Hematopoietic multipotent progenitor cell treated with erythropoietin and hydrocortisone succinate and interleukin-3 and kit ligand, for 6 days (in vitro differentiated cells): ENCODE data around the gene PRKG1.
"Not testable (repeated sequence)": the region's sequence is repeated elsewhere in the genome, so short reads cannot be mapped to it uniquely, and the experiment has no call there.

ENCODE experiments used
- DNase-seq: peaks from one replicate; pipeline ENCODE4 v3.0.0-alpha.2; 2015

Gene PRKG1

GRCh38 chr10:51178634-51179033 lies 104.3 kb downstream of the PRKG1 start:
- DNase-seq, result no peak

DNA sequence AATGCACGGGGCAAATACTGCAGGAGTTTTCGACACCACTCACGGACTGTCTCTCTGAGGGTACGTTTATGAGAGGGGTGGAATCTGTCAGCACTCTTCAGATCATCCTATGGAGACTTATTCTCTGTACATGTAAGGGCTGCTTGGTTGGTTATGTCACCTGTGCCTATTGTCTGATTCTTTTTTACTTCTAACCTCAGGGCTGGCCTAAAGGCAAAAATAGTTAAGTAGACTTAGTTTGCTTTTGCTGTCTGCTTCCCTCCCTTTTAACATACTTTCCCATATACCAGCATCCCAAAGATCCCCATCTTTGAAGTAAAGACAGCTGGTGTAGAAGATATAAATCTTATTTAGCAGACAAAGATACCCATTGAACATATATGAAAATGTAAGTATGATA lies 105.9 kb downstream of the PRKG1 start:
- no peak for DNase-seq

- DNase-seq, result no peak
Measured at GRCh38 chr10:51183783-51184182, 109.5 kb downstream of the PRKG1 start.

- no peak for DNase-seq
Measured at GRCh38 chr10:51186361-51186760, 112.1 kb downstream of the PRKG1 start.

- DNase-seq, result no peak
Measured at GRCh38 chr10:51188008-51188407, 113.7 kb downstream of the PRKG1 start.

DNA sequence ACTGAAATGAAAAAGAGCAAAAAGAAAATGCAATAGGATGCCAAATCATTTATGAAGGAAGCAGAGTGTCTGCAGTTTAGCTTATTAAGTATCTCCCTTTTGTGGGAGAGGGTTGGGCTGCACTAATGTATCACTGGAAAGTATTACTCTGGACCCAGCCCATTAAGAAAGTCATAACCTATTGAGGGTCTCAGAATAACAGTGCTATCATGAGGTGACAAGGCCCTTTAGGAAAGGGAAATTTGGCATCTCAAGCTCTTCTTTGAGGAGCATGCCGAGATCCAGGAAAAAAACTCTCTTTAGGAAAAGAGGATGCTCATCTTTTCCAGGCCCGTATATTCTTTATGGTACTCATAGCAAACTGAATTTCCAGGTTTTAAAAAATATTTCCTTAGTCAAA lies 114.6 kb downstream of the PRKG1 start:
- DNase-seq, result no peak

DNA sequence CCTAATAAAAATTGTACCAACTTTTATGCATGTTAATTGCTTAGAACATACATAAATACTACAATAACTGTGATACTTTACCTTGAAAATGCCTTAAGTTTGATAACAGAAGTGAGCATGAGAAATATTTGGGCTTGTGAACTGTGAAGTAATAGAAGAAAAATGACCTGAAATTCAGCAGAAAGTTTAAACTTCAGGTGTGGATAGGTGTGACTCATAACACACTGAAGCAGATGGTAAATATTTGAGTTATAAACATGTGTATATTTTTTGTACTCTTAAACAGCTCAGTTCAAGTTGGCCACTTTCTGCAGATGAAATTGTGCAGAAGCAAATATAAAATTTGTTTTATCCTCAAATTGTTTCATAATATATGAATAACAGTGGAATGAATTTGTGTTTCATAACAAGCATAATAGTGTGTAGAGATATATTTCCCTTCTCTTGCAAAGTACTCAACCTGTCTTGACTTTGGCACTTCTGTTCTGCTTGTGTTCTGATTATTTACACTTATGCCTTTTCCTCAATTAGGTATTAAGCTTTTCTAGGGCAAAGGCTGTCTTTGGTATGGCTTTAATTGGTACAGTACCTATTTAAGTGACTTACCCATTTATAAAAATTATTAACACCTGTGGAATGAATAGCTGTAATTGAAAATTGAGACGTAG lies 122.4 kb downstream of the PRKG1 start:
- no peak for DNase-seq

DNA sequence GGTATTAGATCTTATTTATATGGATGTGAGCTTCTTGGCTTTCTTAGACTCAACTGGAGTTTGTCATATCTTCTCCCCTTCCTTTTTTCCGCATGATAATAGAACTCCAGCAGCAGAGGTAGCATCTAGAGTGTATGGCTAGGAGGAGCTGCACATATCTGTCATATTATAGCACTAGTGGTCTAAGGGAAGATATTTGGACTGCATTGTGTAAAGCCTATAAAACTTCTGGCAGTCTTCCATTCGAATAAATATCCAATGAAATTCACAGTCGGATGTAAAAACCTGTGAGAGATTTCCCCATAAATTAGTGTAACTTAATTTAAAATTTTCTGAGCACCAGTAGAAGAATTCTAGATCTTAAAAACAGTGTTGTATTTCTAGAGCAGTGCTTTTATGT lies 123.9 kb downstream of the PRKG1 start:
- no peak for DNase-seq

GRCh38 chr10:51201947-51202346 lies 127.7 kb downstream of the PRKG1 start:
- no peak for DNase-seq

- DNase-seq, result no peak
Measured at GRCh38 chr10:51203359-51203758, 129.1 kb downstream of the PRKG1 start.

- DNase-seq, result no peak
Measured at GRCh38 chr10:51204066-51204465, 129.8 kb downstream of the PRKG1 start.

DNA sequence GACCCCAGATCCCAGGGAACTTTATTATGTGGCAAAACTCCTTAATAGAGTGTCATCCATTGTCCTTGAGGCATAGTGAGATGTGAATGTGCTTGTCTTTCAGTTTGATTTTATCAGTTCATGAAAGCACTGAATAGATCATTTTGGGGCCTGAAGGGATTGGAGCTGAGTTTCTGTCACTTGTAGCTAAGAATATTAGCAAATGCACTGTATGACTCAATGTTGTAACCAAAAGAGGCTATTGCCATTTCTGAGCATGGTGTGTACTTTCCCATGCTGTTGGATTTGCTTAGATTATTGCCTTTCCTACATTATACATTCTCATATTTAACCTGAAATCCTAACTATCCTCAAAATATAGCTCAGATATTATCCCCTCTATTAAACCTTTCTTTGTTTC lies 130.4 kb downstream of the PRKG1 start:
- DNase-seq, result no peak

DNA sequence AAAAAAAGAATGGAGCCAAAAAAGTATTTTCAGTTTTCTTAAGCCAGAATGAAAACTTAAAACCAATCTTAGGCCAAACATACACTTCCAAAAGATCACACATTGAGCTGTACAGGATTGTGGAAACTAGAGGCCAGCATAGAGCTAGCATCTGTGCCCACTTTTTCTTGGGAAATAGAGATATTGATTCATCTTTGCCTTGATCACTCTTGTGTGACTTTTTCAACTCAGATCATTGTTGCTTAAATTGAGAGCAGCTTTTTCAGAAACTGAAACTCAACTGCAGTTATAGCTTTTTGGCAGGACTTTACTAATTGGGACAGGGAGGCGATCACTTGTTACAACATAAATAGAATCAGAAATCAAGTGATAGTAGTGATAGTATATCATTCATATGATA lies 132.2 kb downstream of the PRKG1 start:
- DNase-seq, result no peak

- DNase-seq, result not testable (repeated sequence)
Measured at GRCh38 chr10:51212937-51213336, 138.7 kb downstream of the PRKG1 start.

DNA sequence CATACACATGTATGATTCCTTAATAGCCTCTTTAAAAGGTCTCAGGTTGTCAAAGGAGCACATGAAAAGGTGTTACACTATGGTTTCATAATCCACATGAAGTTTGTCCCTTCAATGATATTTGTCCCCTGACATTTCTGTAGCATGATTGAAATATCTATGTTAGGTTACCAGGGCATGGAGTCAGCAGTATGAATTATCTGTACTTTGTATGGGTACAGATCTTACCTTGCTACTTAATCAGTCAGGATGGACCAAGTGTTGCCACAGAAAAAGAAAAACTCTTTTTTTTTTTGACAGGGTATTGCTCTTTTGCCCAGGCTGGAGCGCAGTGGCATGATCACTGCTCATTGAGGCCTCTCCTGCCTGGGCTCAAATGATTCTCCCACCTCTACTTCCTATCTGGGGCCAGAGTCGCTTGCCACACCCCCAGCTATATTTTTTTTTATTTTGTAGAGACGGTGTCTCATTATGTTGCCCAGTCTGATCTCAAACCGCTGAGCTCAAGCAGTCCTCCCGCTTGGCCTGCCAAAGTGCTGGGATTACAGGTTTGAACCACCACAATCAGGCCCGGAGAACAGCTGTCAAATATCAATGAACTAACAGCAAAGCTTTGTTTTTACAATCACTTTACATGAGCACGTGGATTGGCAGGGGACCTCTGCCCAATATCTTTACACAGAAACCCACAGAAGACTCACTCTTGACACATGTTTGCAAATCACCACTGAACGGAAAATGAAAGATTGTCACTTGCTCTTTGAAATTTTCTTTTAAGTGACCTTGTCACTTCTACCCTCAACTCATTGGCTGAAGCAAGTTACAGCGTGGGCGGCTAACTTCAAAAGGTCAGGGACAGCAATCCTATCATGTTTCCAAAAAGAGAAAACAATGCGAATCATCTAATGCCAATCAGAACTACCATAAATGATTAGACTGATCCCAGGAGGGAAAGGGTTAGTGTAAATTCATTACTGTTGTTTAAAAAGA lies 140.2 kb downstream of the PRKG1 start:
- no peak for DNase-seq

DNA sequence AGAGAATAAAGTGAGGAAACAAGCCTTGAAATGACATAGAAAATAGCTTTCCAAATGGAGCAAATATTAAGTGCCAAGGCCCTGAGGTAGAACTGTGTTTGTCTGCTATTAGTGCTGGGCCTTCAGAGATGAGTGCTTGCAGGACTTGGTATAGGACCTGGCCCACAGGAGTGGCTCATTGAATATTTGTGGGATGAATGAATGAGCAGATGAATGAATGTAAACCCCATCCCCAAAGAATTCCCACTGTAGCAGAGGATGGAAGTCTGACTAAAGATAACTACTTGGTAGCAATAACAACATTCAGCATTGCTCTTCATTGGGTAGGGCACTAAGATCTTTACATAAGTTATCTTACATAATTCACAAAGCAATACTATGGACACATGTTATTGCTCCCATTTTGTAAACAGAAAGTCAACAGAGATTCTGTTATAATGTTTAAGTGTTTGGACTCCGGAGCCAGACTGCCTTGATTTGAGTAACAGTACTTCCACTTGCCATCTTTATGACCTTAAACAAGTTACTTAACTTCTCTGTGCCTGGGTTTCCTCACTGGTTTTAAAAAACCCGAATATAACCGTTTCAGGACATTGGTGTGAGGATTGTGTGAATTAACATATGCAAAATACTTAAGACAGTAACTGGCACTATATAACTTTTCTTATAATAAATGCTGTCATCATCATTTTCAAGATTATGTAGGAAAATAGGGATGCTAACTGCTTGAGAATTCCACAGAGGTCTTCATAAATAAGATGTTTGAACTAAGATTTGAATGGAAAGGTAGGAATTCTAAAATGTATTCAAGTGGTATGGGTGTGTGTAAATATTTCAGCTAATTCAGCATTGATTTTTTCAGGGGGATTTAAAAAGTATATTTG lies 141.9 kb downstream of the PRKG1 start:
- no peak for DNase-seq

DNA sequence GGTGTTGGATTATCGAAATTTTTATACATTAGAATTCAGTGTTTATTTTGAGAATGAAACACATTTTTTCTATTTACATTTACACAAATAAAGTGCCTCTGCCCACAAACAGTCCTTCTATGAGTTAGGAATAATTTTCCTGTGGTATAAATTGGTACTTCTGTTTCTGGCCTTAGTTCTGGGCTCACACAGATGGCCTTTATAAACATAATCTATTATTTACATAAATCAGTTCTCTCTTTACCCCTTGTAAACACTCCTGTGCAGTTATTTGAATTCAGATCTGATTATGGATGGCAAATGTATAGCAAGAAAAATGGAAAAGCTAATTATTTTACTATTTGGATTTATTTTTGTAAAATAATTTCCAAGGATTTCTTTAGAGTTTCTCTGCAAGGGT lies 143.2 kb downstream of the PRKG1 start:
- no peak for DNase-seq

DNA sequence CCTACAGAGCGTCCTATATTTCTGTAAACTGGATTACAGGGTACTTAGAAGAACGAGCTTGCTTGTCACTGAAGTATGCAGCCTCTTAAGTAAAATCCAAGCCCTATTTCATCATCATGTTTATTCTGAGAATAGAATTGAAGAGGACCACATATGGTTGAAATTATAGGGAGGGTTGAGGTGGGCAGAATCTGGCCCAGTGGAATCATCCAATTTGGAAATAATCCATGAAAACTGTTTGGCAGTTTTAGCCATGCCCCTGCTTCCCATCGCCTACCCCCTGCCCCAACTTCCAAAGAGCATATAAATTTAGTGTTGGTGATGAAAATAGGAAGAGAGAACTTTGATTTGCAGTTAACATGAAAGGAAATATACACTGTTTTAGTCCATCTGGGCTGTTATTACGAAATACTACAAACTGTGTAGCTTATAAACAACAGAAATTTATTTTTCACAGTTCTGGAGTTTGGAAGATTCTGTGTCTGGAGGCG lies 150.4 kb downstream of the PRKG1 start:
- DNase-seq, result no peak

- DNase-seq, result no peak
Measured at GRCh38 chr10:51227897-51228713, 153.8 kb downstream of the PRKG1 start.

DNA sequence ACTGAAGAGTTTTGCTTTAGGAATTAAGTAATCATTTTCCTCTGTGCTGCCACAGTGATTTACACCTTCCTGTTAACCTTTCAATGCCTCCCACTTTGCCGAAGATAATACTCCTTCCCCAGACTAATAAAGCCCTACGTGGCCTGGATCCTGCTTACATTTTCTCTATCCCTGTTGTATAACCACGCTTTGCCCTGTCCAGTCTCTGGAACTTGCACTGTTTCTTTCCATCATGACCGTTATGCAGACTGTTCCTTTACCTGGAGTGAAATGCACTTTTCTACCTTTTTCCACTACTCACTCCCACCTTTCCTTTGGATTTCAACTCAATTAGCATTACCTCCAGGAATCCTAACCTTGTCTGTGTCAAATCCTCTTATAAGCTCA lies 154.4 kb downstream of the PRKG1 start:
- no peak for DNase-seq

DNA sequence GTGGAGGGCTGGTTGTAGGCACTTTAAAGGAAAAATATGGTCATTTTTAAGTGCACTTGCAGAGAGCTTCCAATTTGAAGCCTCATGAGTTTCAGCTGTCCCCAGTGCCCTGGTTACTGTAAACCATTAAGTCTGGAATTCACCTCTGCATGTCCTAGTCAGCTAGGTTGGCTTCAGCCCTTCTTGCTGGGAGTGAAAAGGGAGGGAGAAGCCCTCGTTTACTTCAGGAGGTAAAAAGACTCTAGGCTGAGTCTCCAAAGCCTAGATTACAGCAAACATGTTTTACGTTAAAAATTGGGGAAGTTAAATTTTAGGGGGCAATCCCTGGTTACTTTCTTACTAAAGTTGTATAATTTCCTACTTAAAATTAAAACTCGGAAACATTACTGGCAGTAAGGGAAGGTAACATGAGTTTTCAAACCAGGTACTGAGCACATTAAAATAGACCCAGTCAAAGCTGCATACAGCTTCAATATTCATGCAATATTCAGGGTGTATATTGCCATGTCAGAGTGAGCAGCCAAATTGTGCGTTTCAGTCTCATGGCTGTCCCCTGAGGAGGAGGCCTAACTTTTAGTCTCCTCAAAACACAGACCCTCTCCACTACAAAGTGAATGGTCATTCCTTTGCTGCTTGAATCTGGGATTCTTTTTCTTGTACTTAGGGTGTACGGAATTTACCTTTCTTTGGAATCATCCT lies 156.7 kb downstream of the PRKG1 start:
- no peak for DNase-seq

DNA sequence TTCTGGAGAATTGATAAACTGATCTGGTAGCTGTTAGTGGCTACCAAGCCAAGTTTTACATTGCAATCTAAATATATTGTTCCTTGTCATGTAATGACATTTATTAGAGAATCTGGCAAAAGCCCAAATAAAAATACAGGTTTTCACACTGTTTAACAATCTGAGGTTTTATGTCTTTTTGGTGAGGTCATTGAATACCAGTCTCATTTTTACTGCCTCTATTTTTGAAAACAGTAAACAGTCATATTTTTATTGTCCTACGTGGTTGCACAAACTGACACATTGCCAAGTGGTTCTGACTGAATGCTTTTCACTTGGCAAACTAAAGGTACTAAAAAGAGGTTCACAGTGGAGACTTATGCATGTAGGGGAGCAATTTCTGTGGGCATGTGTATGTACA lies 157.5 kb downstream of the PRKG1 start:
- DNase-seq, result no peak
